SK-N-SH treated with all-trans-retinoic acid at 6 μM for 48 hours (cell line): ENCODE results near the gene CSE1L.

Source experiments
- ESRRG ChIP-seq: fragments of 250-450 bp; sonication (Bioruptor Pico); IDR thresholded peaks from 2 replicates; pipeline ENCODE4 v1.6.1; 2021; ENCODE audit warnings: mild to moderate bottlenecking
- ISL1 ChIP-seq: fragments of 250-450 bp; sonication (Bioruptor Pico); IDR thresholded peaks from 2 replicates; pipeline ENCODE4 v2.1.2; 2022; ENCODE audit warnings: mild to moderate bottlenecking, moderate library complexity
- OSR1 ChIP-seq: fragments of 250-450 bp; sonication (Bioruptor Pico); IDR thresholded peaks from 2 replicates; pipeline ENCODE4 v1.8.0; 2022; ENCODE audit warnings: moderate library complexity, mild to moderate bottlenecking, inconsistent platforms
- TCF4 ChIP-seq: fragments of 250-450 bp; sonication (Bioruptor Pico); IDR thresholded peaks from 2 replicates; pipeline ENCODE4 v1.8.0; 2021; ENCODE audit warnings: mild to moderate bottlenecking, moderate library complexity, borderline replicate concordance
- TOX ChIP-seq: fragments of 250-450 bp; sonication (Bioruptor Pico); IDR thresholded peaks from 2 replicates; pipeline ENCODE4 v1.8.0; 2021; ENCODE audit warnings: mild to moderate bottlenecking, moderate library complexity, borderline replicate concordance
- TSHZ2 ChIP-seq: fragments of 250-450 bp; sonication (Bioruptor Pico); IDR thresholded peaks from 2 replicates; pipeline ENCODE4 v1.5.0; 2020; ENCODE audit warnings: mild to moderate bottlenecking, moderate library complexity
- ZFP30 ChIP-seq: fragments of 450-650 bp; formaldehyde crosslinking; IDR thresholded peaks from 2 replicates; pipeline ENCODE4 v1.5.0; 2022; ENCODE audit warnings: mild to moderate bottlenecking, moderate library complexity
- ZNF565 ChIP-seq: fragments of 450-650 bp; formaldehyde crosslinking; conservative IDR thresholded peaks from 2 replicates; pipeline ENCODE4 v1.5.0; 2020; ENCODE audit warnings: low read depth, mild to moderate bottlenecking, moderate library complexity
- ZNF70 ChIP-seq: fragments of 450-650 bp; formaldehyde crosslinking; IDR thresholded peaks from 2 replicates; pipeline ENCODE4 v1.5.0; 2020; ENCODE audit warnings: mild to moderate bottlenecking, moderate library complexity
- TF ChIP-seq, protein P1 (sequence below): fragments of 250-450 bp; sonication (Bioruptor Pico); IDR thresholded peaks from 2 replicates; pipeline ENCODE4 v1.8.0; 2020; ENCODE audit warnings: mild to moderate bottlenecking, moderate library complexity, borderline replicate concordance

- TF ChIP-seq OSR1 (no peak), ISL1 (CRISPR knock-in tag) (no peak), ZNF565 (CRISPR knock-in tag) (no peak), TCF4 (CRISPR knock-in tag) (no peak), ESRRG (CRISPR knock-in tag) (no peak), ZFP30 (no peak), ZNF70 (no peak), TOX (CRISPR knock-in tag) (no peak), TSHZ2 (CRISPR knock-in tag) (no peak)
- TF ChIP-seq, protein P1, sequence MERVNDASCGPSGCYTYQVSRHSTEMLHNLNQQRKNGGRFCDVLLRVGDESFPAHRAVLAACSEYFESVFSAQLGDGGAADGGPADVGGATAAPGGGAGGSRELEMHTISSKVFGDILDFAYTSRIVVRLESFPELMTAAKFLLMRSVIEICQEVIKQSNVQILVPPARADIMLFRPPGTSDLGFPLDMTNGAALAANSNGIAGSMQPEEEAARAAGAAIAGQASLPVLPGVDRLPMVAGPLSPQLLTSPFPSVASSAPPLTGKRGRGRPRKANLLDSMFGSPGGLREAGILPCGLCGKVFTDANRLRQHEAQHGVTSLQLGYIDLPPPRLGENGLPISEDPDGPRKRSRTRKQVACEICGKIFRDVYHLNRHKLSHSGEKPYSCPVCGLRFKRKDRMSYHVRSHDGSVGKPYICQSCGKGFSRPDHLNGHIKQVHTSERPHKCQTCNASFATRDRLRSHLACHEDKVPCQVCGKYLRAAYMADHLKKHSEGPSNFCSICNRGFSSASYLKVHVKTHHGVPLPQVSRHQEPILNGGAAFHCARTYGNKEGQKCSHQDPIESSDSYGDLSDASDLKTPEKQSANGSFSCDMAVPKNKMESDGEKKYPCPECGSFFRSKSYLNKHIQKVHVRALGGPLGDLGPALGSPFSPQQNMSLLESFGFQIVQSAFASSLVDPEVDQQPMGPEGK (CRISPR knock-in tag): no peak
Observed at GRCh38 chr20:49122920-49123319, 76.8 kb downstream of the CSE1L start.
